Psoas muscle (tissue), 8 donors: ENCODE measurements around the gene TFB2M. TPM values are rescaled to one million over a fixed set of nuclear protein-coding genes. Genes with fewer than 3 reads are reported as not detected.

Experiments used
- ATAC-seq, 4 donors: fragments of 200-7000 bp; cut with Tn5 transposase; one replicate each; pipeline ENCODE4 v1.9.1; 2020; ENCODE audit warnings: moderate library complexity in 3 of 4, mild to moderate bottlenecking in 2 of 4
- DNase-seq, 2 donors: peaks; one replicate each; pipeline ENCODE4 v3.0.0-alpha.2; 2020
- H3K27ac ChIP-seq: fragments of 200-600 bp; one replicate; pipeline ENCODE4 v1.8.0; 2022
- H3K27me3 ChIP-seq, 3 donors: fragments of 200-600 bp in 1 of 3; one replicate each; pipeline versions ENCODE4 v1.6.1 to v1.8.0; 2013 to 2022; ENCODE audit warnings: low read length in 2 of 3, mild to moderate bottlenecking in 2 of 3, moderate library complexity in 1 of 3; ENCODE audit not compliant: insufficient read depth in 3 of 3
- H3K36me3 ChIP-seq, 2 donors: fragments of 200-600 bp in 1 of 2; one replicate each; pipeline versions ENCODE4 v1.6.1 to v1.8.0; 2013 to 2022; ENCODE audit warnings: low read depth in 1 of 2, mild to moderate bottlenecking in 1 of 2, moderate library complexity in 1 of 2; ENCODE audit not compliant: insufficient read depth in 1 of 2
- H3K4me1 ChIP-seq: fragments of 200-600 bp; one replicate; pipeline ENCODE4 v1.8.0; 2022
- H3K4me3 ChIP-seq: fragments of 200-600 bp; one replicate; pipeline ENCODE4 v1.8.0; 2022; ENCODE audit warnings: mild to moderate bottlenecking
- H3K9me3 ChIP-seq: fragments of 200-600 bp; one replicate; pipeline ENCODE4 v1.8.0; 2022
- CTCF ChIP-seq: fragments of 200-600 bp; IDR thresholded peaks from one replicate; pipeline ENCODE4 v1.8.0; 2022; ENCODE audit warnings: antibody characterized with exemption
- WGBS, 3 donors: extraction: QIAGEN DNeasy Blood & Tissue Kit; methylation state at CpG; one replicate each; pipeline versions ENCODE4 v1.1.6 to v1.1.7; 2013; 5-methylcytosine and 5-hydroxymethylcytosine counted together
- intact Hi-C, 2 donors: fragments of 100-400 bp; cut with DNase I; formaldehyde crosslinking; loops; one replicate each; pipeline versions ENCODE4 v1.11.0 to v1.14.2; 2022
- polyA plus RNA-seq, 3 donors: library from polyadenylated mRNA; stranded (reverse); fragments of 200-250 nt; gene quantifications; one replicate each; pipeline ENCODE4 v1.2.3, GENCODE V29; 2013
- total RNA-seq, 4 donors: library from RNA; stranded (reverse); fragmentation: NEBNext Ultra II Directional in 2 of 4; extraction: Animal tissue kit (Norgen Biotek cat#: 25700) in 2 of 4; gene quantifications; one replicate each; pipeline versions ENCODE4 v1.2.1 to v1.2.4, GENCODE V29; 2021 to 2023
- donor health status: healthy with polysubstance abuse.
- donor health status: DM: no; HTN: no; CAD: no; lungs with moderate emphysema.
- donor health status: Bipolar disorder and iron deficiency.
- donor health status: healthy.
- donor health status: DM: yes; HTN: yes; CAD: no.
- donor health status: DM: no; HTN: no; CAD: no.
- donor health status: DM: no; HTN: no; CAD: no.
- donor health status: DM: yes; HTN: yes; CAD: no.

The TFB2M gene
- total and polyA plus RNA-seq, 7 donors, result 12.8 to 39.0 (median 19.3) TPM

GRCh38 chr1:246518456-246519205 is 47.4 kb downstream of the TFB2M start:
- Histone ChIP-seq H3K4me1 (no peaks in the 10 kb centered on the region), H3K9me3 (peaks cover 26% of the 10 kb centered on the region), H3K36me3 (no peaks in the 10 kb centered on the region), H3K27me3 (no peaks in the 10 kb centered on the region), H3K4me3 (no peak overlapping the region), H3K27ac (no peak overlapping the region)
- TF ChIP-seq CTCF, result no peak
- ATAC-seq, result no peak
- no peak for DNase-seq
- 86 to 89% (median 88%) methylated on average over 16 to 17 of the region's 17 CpGs for WGBS, 3 donors
- intact Hi-C loops, result no loop called here

DNA sequence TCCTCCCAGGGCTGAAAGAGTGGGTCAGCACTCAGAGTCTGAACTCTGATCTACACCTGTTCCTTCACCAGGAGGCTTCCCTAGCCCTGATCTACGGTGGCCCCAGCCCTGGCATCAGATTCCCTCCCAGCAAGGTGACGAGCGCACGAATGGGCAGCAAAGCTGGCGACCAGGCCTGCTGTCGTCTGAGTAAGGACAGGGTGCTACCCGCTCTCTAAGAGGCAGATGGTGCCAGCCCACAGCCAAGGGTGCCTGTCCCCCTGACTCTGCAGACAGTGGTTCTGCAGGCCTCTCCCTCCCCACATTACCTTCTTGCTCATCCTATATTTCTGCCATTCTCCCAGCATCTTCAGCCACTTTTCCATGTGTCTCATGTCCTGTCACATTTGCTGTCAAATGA is 48.7 kb downstream of the TFB2M start:
- ATAC-seq (no peak), DNase-seq (no peak)
- 77 to 84% (median 77%) methylated on average over 7 of the region's 7 CpGs for WGBS, 3 donors
- H3K27ac ChIP-seq, result no peak overlapping the region
- peaks cover 26% of the 10 kb centered on the region for H3K9me3 ChIP-seq
- TF ChIP-seq CTCF, result no peak
- H3K36me3 ChIP-seq, result no peaks in the 10 kb centered on the region
- intact Hi-C loops, result no loop called here
- no peak overlapping the region for H3K4me3 ChIP-seq
- H3K27me3 ChIP-seq, result no peaks in the 10 kb centered on the region
- H3K4me1 ChIP-seq, result no peaks in the 10 kb centered on the region

GRCh38 chr1:246516126-246516525 is 49.9 kb downstream of the TFB2M start:
- Histone ChIP-seq H3K9me3 (peaks cover 26% of the 10 kb centered on the region), H3K27ac (no peak overlapping the region), H3K4me3 (no peak overlapping the region), H3K27me3 (no peaks in the 10 kb centered on the region), H3K4me1 (no peaks in the 10 kb centered on the region), H3K36me3 (no peaks in the 10 kb centered on the region)
- 92 to 96% (median 95%) methylated on average over 9 to 10 of the region's 10 CpGs for WGBS, 3 donors
- ATAC-seq (no peak), DNase-seq (no peak)
- no peak for TF ChIP-seq CTCF
- intact Hi-C loops, result no loop called here

DNA sequence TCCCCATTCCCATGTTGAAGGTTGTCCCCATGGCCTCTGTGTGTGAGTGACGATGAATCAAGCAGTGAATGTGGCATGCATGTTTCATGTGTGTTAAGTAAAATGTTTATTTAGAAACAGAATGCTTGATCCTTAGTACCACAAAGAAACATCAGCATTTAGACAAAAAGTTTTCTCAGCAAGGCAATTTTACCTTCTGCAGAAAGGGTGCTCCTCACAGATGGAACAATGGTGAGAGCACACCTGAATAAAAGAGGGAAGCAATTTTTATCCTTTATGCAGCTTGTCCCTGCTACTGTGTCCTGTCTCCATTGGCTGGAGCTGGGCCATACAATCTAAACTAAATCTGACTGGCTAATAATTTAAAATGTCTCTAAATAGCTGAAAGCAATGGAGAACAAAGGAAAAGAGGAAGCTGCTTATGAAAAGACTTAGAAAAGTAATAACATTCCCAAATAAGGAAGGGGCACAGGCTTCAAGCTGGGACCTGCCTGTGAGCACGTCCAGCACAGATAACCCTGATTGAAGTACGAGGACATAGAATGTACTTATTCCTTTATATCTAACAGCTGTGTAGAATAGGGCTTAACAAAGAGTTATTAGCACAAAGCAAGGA is 50.6 kb downstream of the TFB2M start:
- TF ChIP-seq CTCF, result no peak
- intact Hi-C loops, result no loop called here
- 72 to 82% (median 77%) methylated on average over 3 of the region's 3 CpGs for WGBS, 3 donors

More for the DNA sequence above, 50.6 kb downstream of the TFB2M start:
- no peaks in the 10 kb centered on the region for H3K27me3 ChIP-seq
- ATAC-seq (no peak), DNase-seq (no peak)
- H3K9me3 ChIP-seq, result peaks cover 26% of the 10 kb centered on the region
- no peak overlapping the region for H3K27ac ChIP-seq
- H3K4me1 ChIP-seq, result no peaks in the 10 kb centered on the region
- no peaks in the 10 kb centered on the region for H3K36me3 ChIP-seq
- H3K4me3 ChIP-seq, result no peak overlapping the region
